Stimulated activated CD8-positive, alpha-beta memory T cell treated with anti-CD3 and anti-CD28 coated beads, Interleukin-15, amount 100 ng/mL, for 48 hours (primary cell): ENCODE data around the gene CYB561D1.

Source experiments
- DNase-seq, 2 donors: peaks; one replicate each; pipeline ENCODE4 v3.0.0-alpha.2; 2020; ENCODE audit warnings: low read depth in 2 of 2

CYB561D1 gene

GRCh38 chr1:109481646-109482045, 12.2 kb upstream of the CYB561D1 start:
- DNase-seq = no peak

- no peak for DNase-seq
These were observed 11.7 kb upstream of the CYB561D1 start for GRCh38 chr1:109482242-109482641.

- no peak for DNase-seq
These were observed 10.9 kb upstream of the CYB561D1 start for GRCh38 chr1:109482791-109483671.

GRCh38 chr1:109483672-109484518, 10.0 kb upstream of the CYB561D1 start, which contains the start of gene ATXN7L2:
ATXN7L2 (plus strand) TSS chr1:109483905; CDS start chr1:109483954, 49 bp downstream.
- DNase-seq = peak; percentile 89 to 91

GRCh38 chr1:109484519-109484975, 9.3 kb upstream of the CYB561D1 start:
- DNase-seq = no peak

- no peak for DNase-seq
These were observed 8.9 kb upstream of the CYB561D1 start for GRCh38 chr1:109485001-109485400.

GRCh38 chr1:109487261-109487660, 6.6 kb upstream of the CYB561D1 start:
- no peak for DNase-seq

GRCh38 chr1:109488201-109488600, 5.7 kb upstream of the CYB561D1 start:
- DNase-seq = no peak

GRCh38 chr1:109488696-109489095, 5.2 kb upstream of the CYB561D1 start:
- DNase-seq = no peak

- peak in 1 of 2 donors; percentile 47 for DNase-seq
These were observed 3.6 kb upstream of the CYB561D1 start for GRCh38 chr1:109490029-109490933.

- DNase-seq = no peak
These were observed 3.0 kb upstream of the CYB561D1 start for GRCh38 chr1:109490934-109491302.

- no peak for DNase-seq
These were observed 2.5 kb upstream of the CYB561D1 start for GRCh38 chr1:109491372-109491771.

GRCh38 chr1:109492779-109493178, 1.1 kb upstream of the CYB561D1 start:
- no peak for DNase-seq

- no peak for DNase-seq
These were observed 667 bp upstream of the CYB561D1 start for GRCh38 chr1:109493227-109493626.

GRCh38 chr1:109495738-109496137, 1.8 kb downstream of the CYB561D1 start:
- DNase-seq = no peak

- DNase-seq = no peak
These were observed 3.7 kb downstream of the CYB561D1 start for GRCh38 chr1:109497449-109498160.

- DNase-seq = no peak
These were observed 4.4 kb downstream of the CYB561D1 start for GRCh38 chr1:109498161-109498801.

- no peak for DNase-seq
These were observed 5.2 kb downstream of the CYB561D1 start for GRCh38 chr1:109499081-109499480.

- DNase-seq = peak in 1 of 2 donors; percentile 51
These were observed 6.0 kb downstream of the CYB561D1 start for GRCh38 chr1:109499661-109500536.
